HG02759 (cell line): ENCODE data around the gene LAD1.

Experiments used
- ATAC-seq: cut with Tn5 transposase; IDR thresholded peaks from one replicate; pipeline ENCODE4 v1.9.1; 2021; ENCODE audit warnings: mild to moderate bottlenecking, moderate library complexity; ENCODE audit not compliant: unreplicated experiment

LAD1 gene

GRCh38 chr1:201350361-201350725, 48.8 kb downstream of the LAD1 start:
- ATAC-seq = no peak

- no peak for ATAC-seq
These were observed 50.0 kb downstream of the LAD1 start for GRCh38 chr1:201349092-201349491.

- no peak for ATAC-seq
These were observed 50.9 kb downstream of the LAD1 start for GRCh38 chr1:201348211-201348566.

- ATAC-seq = no peak
These were observed 51.5 kb downstream of the LAD1 start for GRCh38 chr1:201347498-201348210.

GRCh38 chr1:201346987-201347386, 52.1 kb downstream of the LAD1 start:
- no peak for ATAC-seq

GRCh38 chr1:201346337-201346939, 52.7 kb downstream of the LAD1 start:
- no peak for ATAC-seq

GRCh38 chr1:201345081-201345355, 54.1 kb downstream of the LAD1 start:
- ATAC-seq = no peak

- ATAC-seq = no peak
These were observed 54.7 kb downstream of the LAD1 start for GRCh38 chr1:201344206-201345080.

- ATAC-seq = no peak
These were observed 57.7 kb downstream of the LAD1 start for GRCh38 chr1:201341377-201341776.

GRCh38 chr1:201336711-201337450, 62.2 kb downstream of the LAD1 start:
- no peak for ATAC-seq

GRCh38 chr1:201335901-201336300, 63.2 kb downstream of the LAD1 start:
- no peak for ATAC-seq

- no peak for ATAC-seq
These were observed 63.8 kb downstream of the LAD1 start for GRCh38 chr1:201335174-201335870.

GRCh38 chr1:201334325-201335173, 64.6 kb downstream of the LAD1 start:
- no peak for ATAC-seq

- no peak for ATAC-seq
These were observed 66.3 kb downstream of the LAD1 start for GRCh38 chr1:201332616-201333335.

- no peak for ATAC-seq
These were observed 67.1 kb downstream of the LAD1 start for GRCh38 chr1:201332021-201332420.

GRCh38 chr1:201331166-201331565, 68.0 kb downstream of the LAD1 start:
- ATAC-seq = no peak
